Hepatocyte (in vitro differentiated cells): ENCODE data around the gene NDUFB2.

ENCODE experiments used
- CTCF ChIP-seq: fragments of 200-600 bp; sonication (generic); IDR thresholded peaks from 2 replicates; pipeline ENCODE4 v1.5.1; 2016; ENCODE audit warnings: antibody characterized with exemption, mild to moderate bottlenecking; ENCODE audit not compliant: poor library complexity
- EZH2 ChIP-seq: fragments of 200-600 bp; sonication (generic); IDR thresholded peaks from 2 replicates; pipeline ENCODE4 v1.6.1; 2016; ENCODE audit warnings: antibody characterized with exemption, mild to moderate bottlenecking, borderline replicate concordance
- EZH2phosphoT487 ChIP-seq: fragments of 200-600 bp; sonication (generic); IDR thresholded peaks from one replicate; pipeline ENCODE4 v1.6.1; 2018; ENCODE audit warnings: antibody characterized with exemption, mild to moderate bottlenecking, low read depth, moderate library complexity; ENCODE audit not compliant: unreplicated experiment, severe bottlenecking

- TF ChIP-seq EZH2 (no peak), CTCF (no peak), EZH2phosphoT487 (no peak)
Observed at GRCh38 chr7:140684066-140684950, 12.2 kb upstream of the NDUFB2 start.
